IPS DF 4.7 (cell line): ENCODE measurements around the gene SLC1A4.
"Not testable (repeated sequence)": the region's sequence is repeated elsewhere in the genome, so short reads cannot be mapped to it uniquely, and the experiment has no call there.

Experiments used
- DNase-seq: peaks from one replicate; pipeline ENCODE4 v3.0.0-alpha.2; 2013; ENCODE audit warnings: low spot score; ENCODE audit errors: extremely low read depth

The SLC1A4 gene

DNA sequence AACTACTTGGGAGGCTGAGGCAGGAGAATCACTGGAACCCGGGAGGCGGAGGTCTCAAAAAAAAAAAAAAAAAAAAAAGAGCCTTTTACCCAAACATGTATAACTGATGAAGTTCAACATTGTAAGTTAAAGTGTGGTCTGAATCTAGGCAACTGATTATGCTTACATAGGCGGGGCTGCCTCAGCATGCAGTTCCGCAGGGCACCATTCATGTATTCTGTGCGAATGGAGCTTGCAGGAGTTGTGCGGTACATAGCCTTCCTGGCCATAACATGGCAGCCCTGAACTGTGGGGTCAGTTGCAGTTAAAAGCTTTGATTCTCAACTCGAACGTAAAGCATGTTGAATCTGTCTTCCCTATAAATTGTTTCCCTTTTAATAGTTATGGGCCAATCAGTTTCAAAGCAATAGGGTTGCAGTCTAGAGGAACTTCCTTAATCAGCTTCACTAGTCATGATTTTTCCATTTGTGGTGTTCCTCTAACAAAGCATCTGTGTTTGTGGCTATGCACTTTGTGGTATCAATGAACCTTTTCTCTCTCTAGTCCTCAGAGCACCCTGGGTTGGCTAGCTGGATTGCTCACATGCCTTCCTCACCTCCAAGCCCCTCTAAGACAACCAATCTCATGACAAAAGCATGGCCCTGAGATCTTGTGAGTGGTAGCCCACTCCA, 36.4 kb downstream of the SLC1A4 start:
- DNase-seq, result no peak

DNA sequence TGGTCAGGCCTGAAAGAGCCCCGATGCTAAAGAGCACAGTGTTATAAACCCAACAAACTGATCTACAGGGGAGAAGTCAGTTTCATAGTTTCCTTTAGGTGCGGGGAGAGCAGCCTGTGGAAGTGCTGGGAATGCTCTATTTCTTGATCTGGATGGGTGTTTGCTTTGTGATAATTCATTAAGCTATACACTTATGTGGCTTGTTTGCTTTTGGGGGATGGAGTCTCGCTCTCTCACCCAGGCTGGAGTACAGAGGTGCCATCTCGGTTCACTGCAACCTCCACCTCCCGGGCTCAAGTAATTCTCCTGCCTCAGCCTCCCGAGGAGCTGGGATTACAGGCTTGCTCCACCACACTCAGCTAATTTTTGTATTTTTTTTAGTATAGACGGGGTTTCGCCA, 37.0 kb downstream of the SLC1A4 start:
- no peak for DNase-seq

DNA sequence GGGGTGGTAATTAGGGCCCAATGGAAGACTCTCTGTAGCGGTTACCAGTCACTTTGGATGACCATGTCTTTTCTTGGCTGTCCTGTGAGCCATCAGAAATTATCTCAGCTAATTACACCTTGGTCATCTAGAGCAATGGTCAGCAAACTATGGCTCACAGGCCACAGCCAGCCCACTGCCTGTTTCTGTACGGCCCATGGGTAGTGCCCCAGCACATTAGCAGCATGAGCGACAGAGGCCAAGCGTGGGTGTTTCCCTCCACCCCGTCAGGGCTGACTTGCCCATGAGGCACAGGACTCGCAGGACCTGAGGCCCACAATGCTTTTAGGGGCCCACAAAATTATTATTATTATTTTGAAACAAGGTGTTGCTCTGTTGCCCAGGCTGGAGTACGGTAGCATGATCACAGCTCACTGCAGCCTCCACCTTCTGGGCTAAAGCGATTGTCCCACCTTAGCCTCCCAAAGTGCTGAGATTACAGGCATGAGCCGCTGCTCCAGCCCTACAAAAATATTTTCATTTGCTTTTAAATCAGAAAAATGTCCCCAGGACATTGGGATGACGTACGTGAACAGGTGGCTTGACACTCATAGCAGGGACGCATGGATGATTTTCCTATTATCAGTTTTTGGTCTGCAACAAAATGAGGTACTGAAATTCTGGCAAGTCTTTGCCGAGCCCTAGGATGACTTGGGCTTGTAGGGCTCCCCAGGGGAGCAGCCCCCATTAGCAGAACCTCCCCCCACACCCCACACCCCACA, 37.7 kb downstream of the SLC1A4 start:
- DNase-seq, result no peak

DNA sequence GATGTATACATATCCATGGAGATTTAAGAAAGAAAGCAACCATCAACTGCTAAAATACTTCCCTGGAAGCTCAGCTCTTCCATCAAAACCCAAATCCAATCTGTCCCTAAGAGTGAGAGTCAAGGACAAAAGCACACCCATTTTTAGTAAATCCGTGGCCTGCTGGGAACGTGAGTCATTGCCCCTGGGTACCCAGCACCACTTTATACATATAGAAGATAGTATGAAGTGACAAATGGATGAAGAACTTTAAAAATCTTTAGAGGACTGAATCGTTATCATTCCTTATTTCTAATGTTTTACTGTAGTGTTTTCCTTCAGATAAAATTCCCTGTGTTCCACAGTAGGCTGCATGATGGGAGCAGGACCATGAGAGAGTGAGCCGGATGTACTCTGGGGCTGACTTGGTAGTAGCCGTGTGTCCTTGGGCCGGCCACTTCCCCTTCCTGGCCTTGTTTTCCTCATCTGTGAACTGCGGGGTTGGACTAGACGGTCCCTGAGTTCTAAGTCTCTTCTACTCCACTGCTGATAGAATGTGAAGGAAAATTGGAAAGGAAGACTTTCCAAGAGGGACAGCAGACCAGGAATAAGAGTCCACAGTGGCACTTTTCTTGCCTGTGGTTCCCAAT, 38.5 kb downstream of the SLC1A4 start:
- no peak for DNase-seq

DNA sequence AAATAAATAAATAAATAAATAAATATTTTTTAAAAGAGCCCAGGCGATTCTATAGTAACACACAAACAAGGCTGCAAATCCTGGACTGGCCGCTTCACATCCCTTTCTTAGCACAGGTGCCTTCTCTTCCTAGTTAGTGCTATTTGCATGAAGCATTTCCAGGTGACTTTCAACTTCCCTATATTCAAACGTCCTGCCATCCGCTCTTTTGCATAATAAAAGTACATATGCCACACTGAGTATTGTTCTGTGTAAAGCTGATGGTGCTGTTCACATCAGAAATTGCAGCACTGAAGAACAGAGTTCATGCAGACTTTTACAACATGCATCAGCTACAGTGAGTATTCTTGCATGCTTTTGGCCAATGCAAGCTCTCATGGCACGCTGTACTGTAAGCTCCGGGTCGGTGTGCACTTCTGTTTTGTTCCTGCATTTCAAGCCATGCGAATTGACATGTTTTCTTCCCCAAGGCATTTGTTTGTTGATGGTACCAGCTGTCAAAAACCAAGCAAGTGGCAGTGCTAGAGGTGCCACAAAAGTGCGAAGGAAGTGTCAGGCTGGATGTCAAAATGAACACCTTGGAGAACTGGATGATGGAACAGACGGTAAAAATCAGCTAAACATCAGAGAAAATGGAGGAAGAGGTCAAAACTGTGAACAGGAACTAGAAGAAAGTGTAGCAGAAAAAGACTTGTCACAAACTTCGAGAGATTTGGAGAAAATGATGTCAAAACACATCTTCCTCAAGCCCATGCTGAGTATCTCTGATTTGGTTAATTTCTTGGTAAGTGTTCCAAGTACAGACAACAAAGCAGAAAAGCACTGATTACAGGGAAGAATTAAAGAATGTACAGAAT, 41.5 kb downstream of the SLC1A4 start:
- DNase-seq, result no peak

DNA sequence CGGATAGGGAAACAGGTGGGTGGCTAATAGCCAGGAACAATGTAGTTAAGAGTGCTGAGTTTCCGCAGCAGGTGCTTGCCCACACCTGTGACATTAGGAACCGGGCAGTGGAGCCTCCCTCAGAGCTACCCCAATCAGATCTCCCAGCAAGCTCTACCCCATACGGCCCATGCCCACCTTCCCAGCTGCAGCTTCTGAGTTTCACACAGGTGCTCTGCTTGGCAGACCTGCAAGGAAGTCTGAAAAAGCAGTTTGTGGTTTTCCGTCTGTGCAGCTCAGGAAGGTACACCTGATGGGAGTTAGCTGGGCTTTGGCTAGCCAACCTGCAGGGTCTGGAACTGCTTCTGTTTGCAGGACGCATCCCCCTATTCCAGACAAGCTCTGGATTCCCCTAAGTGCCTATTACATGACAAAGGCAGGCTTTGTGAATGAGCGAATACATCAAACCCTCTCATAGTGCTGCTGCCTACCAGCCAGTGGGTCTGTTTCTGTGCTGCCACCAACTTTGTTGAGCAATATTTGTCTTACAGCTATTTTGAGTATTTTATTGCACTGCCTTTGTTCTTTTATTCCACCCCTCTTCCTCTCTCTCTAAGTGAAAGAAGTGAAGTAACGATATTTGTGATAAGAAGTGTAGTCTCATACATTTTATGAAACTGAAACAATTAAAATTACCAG, 42.3 kb downstream of the SLC1A4 start:
- no peak for DNase-seq

DNA sequence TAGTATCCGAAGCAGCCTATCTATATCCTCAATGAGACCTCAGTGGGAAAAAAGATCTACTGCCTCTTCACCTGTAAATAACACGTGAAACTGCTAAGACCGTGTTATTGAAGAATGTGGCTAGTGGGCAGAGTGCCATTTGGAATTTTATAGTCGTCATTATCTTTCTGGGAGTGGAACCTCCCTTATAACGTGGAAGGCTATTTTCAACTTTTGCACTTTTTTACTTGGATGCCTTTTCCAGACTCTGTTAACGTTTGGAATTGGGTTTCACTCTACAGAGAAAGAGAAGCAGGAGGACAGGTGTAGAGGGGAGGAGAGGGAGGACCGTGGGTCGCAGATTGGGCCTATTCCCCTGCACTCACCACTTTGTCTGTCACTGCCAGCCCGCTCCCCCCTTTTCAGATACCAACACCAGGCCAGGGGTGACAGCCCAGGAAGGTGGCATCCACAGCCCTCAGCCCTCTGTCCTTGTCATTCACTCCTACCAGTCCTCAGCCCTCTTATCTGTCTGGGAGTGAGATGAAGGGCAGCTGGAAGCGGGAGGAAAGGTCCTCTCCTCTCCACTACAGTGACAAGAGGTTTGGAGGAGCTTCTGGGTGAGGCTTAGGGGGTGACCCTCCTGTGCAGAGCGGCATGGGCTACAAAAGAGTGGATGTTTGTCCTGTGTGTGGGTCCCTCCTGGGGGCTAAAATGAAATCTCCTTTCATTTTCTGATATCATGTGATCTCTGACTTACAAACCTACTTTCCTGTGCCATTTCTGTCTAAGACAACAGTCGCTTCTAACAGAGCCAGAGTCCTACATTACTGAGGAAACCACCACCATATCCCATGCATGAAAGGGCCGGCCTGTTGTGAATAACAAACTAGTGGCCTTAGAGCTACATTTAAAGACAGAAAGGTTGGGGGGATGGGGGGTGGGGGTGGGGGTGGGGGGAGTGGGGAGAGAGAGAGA, 43.1 kb downstream of the SLC1A4 start:
- DNase-seq, result no peak

DNA sequence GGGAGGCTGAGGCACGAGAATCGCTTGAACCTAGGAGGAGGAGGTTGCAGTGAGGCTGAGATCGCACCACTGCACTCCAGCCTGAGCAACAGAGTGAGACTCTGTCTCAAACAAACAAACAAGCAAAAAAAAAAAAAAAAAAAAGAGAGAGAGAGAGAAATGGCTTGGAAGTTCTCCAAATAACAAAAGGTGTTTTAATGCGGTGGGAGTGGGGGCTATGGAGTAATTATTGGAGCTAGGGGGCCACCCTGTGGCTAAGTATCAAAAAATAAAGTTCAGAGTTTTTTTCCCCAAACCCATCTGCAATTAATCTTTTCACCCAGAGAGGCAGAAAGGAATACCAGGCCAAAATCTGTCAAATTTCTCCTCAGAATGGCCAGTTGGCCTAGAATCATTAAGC, 44.0 kb downstream of the SLC1A4 start:
- no peak for DNase-seq

DNA sequence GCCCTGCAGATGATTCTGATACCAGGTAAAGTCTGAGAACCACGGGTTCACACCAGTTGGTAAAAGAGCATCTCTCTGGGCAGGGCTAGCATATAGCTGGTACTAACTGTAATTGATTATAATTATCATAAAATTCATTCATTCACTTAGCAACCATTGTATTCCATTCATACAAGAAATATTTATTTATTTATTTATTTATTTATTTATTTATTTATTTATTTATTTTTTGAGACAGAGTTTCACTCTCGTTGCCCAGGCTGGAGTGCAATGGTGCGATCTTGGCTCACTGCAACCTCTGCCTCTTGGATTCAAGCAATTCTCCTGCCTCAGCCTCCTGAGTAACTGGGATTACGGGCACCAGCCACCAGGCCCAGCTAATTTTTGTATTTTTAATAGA, 44.5 kb downstream of the SLC1A4 start:
- DNase-seq, result not testable (repeated sequence)

DNA sequence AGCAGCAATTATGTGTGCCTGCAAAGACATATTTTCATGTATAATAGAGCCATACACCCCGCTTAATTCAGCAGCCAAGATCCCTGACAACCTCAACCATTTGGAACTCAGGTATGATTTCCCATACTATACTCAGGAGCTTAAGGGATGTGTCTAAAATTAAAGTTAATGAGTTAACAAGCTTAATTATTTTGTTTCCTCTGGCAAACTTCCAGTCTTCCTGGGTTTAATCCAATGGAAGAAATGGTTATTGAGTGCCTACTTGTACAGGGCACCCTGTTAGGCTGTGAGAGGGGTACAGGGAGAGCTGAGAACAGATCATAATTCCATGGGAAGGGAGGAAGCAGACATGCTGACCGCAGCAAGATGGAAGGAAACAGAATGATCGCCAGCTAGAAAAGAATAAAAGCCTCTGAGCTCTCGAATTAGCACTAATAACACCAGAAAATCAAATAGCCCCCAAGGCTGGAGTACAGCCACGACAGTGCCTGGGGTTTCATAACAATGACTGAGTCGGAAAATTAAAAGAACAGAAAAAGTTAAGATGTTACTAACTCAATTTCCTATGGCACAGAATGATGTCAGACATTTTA, 46.2 kb downstream of the SLC1A4 start:
- DNase-seq, result no peak

DNA sequence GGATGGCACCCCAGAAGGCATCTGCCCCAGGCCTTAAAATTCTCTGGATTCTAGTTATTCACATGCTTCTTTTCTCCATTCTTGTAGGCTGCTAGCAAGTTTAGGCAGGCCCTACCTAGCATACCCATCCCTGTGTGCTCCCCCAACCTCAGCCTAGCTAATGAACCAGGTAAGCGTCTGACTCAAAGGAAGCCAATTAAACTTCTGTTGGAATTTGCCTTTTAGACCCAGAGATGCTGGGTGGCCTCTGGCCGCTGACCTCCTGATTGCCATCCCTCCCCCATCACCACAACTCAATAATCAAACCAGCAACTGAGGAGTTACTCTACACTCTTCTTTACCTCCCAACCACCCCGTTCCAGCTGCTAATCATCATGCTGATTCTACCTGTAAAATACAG, 48.0 kb downstream of the SLC1A4 start:
- no peak for DNase-seq

DNA sequence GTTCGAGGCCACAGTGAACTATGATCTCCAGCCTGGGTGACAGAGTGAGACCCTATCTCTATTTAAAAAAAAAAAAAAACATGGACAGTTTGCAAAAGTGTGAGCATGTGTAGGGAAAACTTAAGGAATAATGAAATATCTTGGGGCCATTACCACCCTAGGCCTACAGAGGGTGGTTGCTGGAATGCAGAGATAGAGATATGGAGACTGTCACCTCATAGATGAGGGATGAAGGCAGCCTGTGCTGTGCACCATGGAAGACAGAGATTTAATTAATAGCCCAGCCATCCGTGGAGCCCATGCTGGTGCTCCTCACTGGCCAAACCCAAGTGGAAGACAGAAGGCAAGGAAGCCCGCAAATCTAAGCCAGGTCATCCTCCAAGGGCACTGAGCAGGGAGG, 50.4 kb downstream of the SLC1A4 start:
- DNase-seq, result no peak

DNA sequence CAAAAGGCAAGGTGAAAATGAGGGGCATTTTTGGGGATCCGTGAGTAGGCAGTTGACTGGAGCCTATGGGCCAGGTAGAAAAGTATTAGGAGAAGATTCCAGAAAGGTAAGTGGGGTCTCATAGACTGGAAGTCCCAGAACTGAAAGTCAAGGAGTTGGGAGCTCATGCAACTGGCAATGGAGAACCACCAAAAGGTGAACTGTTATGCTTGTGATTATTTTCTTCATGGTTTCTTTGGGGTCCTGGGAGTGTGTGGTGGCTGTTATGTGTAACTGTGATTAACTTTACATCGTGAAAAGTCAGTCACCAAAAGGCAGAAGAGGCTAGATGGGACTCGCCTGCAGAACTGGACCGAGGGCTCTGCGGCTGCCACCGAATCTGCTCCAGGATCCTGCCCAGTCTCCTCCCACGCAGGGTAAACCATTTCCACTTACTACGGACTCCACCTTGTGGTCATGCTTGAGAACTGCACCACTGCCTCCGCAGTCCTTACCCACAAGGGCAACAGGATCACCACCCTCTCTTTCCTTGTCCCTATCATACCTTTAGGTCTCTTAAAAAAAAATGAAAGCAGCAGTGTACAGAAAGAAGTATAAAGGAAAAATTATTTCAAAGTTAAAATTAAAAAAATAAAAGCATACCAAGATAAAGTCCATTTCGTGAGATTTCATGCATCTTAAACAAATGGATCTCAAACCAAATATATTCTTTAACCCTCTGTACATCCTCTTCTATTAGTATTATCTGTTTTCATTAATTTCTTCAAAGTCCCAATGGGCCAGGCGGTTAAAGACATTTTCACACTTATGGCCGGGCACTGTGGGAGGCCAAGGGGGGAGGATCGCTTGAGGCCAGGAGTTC, 51.4 kb downstream of the SLC1A4 start:
- DNase-seq, result no peak

DNA sequence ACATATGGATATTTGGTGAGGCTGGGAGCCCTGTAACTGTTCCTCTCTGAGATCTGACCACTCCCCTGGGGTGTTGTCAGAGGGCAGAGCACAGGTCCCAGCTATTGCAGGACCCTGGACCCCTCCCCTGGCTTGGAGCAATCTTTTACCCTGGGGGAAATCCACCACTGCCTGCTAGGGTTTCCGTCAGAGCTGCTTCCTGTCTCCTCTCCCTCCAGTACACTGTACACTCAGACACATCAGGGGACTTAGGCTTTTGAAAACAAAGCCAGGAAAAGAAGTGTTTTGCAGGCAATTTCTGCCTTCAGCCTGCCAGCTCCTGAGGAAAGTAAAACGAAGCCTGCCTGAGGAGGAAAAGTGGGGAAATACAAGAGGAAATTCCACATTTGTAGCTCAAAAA, 53.8 kb downstream of the SLC1A4 start:
- no peak for DNase-seq

DNA sequence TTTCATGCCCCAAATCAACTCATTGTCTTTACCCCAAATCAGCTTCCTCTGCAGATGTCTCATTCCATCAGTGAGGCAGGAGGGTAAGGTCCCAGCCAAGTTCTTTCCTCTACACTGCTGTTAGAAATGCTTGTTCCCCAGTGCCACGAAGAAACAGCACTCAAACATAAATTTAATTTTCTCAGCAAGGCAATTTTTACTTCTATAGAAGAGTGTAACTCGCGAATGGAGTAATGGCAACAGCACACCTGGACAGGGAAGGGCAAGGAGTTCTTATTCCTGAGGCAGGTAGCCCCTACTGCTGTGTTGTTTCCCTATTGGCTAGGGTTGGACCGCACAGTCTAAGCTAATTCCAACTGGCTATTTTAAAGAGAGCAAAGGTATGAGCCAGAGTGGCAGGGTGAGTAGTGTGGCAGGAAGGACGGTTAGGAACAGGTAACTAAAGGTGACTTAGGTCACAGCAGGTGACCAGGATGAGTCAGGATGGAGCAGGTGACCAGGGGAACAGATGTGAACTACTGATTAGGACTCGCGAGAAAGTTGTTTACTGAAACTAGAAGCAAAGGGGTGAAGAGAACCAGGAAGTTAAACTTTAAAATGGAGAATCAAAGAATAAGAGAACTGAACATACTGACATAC, 55.0 kb downstream of the SLC1A4 start:
- no peak for DNase-seq

DNA sequence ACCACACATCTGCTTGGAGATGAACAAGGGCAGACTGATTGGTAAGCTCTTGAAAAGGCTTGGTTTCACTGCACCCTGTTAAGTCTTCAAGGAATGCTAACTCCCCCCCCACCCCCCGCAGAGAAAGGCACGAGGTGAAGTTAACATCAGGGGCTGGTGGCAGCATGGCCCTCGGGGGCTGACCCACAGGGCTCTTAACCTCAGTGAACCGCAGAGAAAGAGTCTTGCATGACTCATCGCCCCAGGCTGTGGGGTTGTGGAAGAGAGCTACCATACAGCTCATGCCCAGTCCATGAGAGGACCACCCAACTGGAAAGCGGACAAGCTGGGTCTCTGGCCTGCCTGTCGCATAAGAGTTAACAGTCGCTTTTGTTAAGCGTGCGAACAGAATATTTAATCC, 56.5 kb downstream of the SLC1A4 start:
- no peak for DNase-seq

DNA sequence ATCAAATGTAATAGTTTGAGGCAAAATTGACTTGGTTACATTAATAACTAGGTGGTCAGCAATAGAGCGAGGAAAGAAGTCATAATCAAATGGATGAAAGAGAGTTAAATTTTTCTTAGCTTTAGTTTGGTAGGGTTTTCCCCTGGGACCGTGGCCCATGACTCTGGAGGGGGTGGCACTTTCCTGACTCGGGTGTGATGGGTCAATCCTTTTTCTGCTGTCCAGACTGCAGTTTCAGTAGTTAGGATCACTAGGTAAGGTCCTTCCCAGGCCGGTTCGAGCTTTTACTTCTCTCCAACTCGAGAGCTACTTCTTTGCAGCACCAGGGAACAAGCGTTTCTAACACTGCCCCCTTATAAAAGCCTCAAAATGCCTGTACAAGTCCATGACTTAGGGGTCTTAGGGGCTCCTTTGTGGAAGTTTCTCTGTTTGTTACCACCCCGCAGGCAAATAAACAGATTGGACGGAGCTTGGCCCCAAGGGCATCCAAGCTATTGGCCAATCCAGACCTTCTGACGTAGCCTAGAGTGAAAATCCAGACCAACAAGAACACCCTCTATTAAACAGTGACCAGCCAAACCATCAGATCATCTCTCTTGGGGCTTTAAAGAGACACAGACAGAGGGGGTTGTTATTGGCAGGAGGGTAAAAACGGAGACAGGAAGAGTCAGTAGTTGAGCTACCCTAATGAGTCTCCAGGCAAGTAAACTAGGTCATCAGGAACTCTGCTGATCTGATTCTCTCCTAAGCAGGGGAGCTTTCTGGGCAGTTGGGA, 57.6 kb downstream of the SLC1A4 start:
- no peak for DNase-seq
